Activated CD4-positive, alpha-beta T cell treated with anti-CD3 and anti-CD28 coated beads, Interleukin-2, amount 50 U/mL, for 1 hour (primary cell): ENCODE data around the gene MAGI1.

Experiments
- DNase-seq: peaks from one replicate; pipeline ENCODE4 v3.0.0-alpha.2; 2020

MAGI1 gene

DNA sequence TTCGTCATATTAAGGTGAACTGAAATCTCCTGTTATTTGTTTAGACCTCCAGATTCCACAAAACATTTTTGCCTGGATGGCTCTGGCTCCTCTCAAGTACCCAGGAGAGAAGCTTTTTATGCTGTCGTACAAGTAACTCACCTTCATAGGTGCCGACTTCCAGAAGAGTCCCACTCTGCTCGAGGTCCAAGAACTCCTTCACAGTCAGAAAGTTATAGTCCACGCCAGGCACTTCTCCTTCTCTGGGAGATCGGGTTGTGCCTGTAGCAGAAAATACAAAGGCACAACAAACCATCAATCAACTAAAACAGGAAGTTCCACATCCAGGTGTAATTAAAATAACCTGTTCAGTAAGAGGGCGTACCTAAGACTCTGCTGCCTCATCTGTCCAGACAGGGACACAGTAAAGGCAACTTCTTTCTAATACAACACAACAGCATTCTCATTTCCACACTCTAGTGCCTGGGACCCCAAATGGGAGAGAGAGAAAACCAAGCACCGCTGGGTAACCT lies 545.3 kb downstream of the MAGI1 start:
- DNase-seq, result no peak

DNA sequence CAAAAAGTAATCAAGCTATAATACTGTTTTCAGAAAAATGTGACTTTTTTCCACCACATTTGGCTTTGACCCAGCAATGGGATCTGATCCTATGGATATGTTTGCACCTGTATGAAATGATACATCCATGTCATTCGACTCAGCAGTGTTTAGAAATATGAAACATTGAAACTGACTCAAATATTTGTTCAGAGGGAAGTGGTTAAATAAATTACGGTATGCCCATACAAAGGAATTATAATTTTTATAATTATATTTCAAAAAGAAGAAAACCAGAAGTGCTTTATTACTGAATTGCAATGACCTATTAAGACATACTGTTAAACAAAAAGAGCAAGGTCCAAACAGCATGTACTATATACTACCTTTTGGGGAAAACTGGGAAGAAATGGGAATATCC lies 546.5 kb downstream of the MAGI1 start:
- DNase-seq, result no peak

DNA sequence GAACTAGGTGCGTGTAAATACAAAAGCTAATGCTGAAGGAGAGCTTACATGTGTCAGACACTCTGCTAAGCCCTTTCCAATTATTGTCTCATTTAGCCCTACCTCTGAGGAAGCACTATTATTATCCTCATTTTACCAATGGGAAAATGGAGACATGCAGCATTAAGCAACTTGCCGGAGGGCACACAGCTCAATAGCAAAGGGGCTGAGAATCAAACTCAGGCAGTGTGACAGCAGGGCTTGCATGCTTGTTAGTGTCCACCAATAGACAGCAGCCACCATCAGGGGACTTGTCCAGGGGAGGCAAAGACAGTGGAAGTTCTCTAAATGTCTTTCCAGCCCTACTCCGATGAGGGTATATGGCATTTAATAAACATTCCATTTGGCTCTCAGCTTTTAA lies 548.6 kb downstream of the MAGI1 start:
- no peak for DNase-seq

DNA sequence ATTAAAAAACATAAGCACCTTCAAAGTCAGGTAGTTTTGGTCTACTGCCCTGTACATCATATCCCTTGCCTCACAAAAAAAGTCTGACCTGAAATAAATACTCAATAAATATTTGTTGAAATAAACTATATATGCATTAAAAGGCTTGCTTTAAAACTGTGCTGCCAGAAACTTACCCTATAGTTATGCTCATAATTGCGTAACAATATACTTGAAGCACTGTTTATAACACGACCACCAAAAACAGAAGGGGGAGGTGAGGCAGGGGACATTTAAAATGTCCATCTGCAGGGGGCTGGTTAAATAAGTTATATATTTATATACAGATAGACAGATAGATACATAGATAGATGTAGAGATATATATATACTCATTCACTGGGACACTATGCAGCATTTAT lies 549.5 kb downstream of the MAGI1 start:
- no peak for DNase-seq

DNA sequence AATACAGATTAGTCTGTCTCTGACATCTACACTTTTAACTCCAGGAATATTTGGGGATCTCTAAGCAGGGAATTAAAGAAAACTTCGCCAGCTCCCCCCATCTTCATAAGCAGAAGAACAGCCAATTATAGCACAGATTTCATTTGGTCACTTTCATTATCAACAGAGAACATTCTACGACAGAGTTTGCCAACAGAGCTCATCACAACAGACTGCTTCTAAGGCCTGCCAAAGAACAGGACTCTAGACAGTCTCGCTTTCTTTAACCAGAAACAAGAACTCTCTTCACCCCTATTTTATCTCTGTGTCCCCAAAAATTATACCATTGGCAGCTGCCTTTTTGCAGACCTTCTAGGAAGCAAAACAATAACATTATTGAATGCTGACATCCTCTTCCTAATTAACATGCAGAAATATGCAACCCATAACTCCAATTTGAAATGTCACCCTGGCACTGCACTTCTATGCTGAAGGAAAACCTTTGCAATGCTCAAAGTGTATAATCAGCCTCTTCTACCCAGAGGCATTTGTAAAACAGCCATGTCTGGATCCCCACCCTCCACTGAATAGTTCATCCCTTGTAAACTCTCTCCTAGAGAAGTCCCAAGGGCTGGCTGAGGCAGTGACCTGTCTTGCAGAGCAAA lies 552.8 kb downstream of the MAGI1 start:
- no peak for DNase-seq

DNA sequence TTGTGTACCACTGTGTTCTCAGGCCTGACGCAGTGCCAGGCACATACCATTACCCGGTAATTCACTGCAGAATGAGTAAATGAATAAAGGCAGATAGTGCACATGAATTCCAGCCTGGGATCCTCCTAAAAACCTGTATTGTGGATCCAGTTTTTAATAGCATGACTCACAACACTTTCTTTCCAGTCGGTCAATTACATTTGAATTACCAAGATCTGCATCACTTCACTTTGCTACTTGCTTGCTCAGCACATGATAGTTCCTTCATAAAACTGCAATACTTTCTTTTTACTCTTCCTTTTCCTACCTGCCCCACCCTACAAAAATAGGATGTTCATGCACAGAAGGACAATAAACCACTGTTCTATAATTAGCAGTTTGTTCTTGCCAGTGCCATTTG lies 553.8 kb downstream of the MAGI1 start:
- no peak for DNase-seq

DNA sequence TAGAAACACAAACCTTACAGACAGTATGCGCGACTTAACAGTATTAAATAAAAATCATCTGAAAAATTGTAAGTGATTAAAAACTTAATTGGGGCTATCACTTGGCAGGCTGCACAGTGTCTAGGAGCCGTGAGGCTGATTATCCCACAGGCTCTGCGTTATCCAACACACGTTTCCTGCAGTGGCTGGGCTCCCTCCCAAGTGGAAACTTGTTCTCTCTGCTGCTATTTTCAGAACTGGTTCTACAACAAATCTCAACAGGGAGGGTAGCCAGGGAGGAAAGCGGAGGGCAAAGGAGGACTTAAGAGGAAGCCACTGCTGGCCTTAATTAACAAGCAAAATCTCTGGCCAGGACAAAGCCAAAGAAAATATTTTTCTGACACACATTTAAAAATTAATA lies 555.2 kb downstream of the MAGI1 start:
- no peak for DNase-seq

DNA sequence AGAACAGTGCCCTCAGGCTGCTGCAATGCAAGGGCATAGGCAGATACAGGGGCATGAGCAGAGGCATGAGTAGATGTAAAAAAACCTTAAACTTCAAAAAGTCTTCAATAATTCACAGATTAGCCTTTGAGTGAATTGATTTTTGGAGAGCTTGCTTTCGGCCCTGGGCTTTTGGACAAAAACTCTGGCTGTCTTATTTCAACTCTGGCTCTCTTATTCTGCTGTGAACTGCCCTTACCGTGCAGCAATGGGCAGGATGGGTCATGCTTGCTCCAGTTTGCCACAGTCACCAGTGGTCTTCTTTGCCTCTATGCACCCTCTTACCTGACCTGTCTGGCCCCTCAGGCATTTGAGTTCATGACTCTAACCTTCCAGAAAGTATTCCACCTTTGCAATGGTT lies 555.7 kb downstream of the MAGI1 start:
- no peak for DNase-seq

DNA sequence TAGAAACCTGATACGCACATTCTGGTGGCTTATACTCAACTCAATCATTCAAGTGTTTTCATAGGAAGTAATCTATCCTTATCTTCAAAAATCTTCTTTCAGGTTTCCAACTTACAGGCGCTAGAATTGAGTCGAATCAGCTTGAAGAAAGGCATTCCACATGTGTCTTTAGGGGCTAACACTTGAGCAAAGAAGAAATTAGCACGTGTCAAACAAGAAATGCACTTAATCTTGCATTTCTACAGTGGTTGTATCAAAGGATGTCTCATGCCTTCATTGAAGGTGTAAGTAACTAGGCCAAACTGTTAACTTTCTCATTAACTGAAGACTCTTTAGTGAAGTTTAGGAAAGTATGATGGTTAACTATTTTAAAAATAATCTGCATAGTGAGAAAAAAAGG lies 557.6 kb downstream of the MAGI1 start:
- DNase-seq, result no peak

DNA sequence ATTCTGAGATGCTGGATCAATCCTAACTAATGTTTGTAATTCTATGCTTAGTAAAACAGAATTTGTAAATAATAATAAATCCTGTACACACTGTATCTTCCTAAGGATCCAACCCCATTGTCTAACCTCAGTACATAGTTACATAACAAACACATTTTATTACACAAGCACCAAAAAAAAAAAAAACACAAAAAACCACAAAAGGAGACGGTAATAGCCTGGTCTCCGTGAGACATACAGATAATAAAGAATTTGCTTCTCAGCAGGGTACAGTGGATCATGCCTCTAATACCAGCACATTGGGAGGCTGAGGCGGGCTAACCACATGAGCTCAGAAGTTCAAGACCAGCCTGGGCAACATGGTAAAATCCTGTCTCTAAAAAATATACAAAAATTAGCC lies 558.7 kb downstream of the MAGI1 start:
- DNase-seq, result no peak

DNA sequence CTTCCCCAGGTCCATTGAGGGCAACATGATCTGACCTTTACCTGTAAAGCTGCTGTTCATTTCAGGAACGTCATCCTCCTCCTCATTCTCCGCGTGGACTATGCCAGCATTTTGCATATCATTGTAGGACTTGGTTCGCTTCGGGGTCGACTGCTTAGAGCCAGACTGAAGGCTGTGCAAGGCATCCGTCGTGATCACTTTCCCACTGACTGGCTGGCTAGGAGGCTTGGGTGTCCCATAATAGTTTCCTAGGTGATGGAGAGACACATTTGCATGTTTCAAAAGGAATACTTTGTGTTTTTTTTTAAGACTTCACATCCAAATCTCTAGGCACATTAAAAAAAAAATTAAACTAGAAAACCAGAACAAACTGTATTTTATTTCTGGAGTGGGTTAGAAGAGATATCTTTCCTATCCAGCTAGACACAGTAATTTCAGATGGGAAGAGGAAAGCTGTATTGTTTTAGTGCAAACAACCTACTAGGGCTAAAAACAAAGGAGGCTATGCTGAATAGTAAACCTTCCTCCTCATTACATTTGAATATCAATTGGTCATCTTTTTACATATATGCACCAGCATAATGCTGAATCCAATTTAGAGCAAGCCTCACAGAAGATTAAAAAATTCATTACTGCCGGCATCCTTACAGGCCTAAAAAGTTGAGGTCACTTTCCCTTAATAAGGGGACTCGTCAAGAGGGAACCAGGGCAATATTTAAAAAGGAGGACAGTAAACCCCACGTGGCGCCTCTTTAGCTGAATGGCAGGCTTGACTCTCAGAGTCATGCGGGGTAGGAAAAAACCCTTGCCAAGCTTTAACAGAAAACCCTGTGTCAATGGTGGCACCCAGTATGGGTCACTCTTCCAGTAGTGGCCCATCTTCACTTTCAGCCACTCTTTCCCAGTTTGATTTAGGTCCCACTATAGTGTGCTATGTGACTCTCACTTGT lies 559.9 kb downstream of the MAGI1 start:
- no peak for DNase-seq

DNA sequence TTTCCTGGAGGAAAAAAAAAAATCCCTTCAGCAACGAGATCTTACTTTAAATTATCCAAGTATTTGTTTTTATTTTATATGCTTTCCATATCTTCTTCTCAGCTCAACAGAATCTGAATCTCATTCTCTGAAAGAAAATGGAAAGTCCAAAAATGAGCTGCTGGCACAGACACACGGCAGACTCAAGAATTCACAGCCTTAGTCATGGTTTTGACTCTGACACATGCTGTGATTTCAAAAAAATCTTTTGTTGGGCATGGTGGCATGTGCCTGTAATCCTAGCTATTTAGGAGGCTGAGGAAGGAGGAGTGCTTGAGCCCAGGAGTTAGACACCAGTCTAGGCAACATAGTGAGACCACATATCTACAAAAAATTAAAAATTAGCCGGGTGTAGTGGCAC lies 565.0 kb downstream of the MAGI1 start:
- DNase-seq, result no peak

DNA sequence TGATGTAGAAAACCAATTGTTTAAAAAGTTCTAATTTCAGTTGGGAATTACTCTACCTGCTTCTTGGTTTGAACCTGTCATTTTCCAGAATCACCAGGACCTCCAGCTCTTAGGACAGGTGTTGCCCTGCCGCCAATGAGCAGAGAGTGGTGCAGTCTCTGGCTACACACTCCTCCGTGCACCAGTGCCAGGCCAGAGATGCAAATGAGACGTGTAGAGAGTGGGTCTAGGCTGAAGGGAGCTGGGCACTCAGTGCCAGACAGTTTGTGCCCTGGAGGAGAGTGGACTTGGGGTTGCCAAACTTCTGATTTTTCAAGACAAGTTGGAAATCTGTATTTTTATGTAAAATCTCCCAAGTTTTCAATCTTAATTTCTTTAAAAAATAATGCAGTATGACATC lies 566.2 kb downstream of the MAGI1 start:
- DNase-seq, result no peak

DNA sequence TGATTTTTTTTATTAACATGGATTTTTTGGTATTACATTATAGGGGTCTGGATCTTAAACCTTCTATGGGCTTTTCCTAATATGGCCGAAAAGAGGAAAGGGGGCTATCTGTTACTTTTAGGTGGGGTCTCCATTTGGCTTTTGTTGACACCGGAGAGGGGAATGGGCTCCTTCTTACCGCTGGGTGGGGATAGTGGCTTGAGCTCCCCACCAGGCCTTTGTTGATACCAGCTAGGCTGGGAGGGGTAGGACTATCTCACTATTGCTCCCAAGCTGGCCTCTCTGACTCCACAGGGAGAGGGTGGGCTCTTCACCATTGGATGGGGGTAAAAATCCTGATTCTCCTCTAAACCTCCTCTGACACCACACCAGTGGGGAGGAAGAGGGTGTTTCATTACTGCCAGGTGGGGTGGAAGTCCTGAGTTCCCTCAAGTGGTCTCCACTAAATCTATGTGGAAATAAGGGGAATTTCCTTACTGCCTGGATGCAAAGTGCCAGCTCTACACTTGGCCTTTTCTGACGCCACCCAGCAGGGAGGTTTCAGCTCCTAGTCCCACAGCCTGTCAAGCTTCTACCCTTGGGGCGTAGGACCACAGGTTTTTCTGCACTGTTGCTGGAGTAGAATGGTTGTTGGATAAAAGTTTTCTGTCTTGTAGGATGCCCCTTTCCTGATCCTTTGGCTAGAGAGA lies 572.3 kb downstream of the MAGI1 start:
- no peak for DNase-seq

DNA sequence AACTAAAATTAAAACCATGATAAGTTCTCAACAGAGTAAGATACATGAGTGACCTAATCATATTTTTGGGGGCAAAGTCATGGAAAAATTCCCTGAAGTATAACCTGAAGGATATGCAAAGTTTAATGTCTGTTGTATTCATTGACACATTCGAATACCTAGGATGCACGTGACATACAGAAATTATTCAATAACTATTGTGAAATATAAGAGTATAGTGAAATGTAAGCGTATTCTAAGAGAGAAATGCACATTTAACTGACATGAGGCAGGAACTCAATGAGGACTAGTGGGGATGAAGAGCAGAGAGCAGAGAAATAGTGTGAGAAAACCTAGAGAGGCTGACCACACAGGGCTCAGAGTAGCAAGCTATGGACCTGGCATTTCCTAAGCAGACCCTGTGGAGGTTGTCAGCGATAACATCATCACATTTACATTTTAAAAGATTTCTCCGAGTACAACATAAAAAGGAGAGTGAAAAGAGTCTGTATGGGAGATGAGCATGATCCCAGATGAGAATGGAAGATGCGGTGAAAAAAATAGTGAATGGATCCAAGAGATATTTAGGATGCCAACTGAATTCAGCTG lies 588.8 kb downstream of the MAGI1 start:
- no peak for DNase-seq

DNA sequence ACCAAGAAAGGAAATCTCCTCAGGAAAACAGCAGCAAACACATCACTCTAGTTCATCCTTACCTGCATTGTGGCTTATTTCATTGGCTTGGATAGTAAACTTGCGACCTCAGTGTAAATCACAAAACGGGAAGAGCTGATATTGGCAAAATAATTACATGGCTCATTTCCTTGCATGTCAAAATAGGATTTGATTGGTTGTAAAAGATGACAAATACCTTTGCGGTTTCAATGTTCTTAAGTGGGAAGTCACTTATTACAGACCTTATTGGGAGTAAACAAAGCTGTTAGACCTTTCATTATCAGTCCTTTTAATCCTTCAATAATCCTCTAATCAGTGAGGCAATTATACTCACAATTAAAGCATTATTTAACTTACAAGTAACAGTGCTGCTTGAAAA lies 590.6 kb downstream of the MAGI1 start:
- no peak for DNase-seq

DNA sequence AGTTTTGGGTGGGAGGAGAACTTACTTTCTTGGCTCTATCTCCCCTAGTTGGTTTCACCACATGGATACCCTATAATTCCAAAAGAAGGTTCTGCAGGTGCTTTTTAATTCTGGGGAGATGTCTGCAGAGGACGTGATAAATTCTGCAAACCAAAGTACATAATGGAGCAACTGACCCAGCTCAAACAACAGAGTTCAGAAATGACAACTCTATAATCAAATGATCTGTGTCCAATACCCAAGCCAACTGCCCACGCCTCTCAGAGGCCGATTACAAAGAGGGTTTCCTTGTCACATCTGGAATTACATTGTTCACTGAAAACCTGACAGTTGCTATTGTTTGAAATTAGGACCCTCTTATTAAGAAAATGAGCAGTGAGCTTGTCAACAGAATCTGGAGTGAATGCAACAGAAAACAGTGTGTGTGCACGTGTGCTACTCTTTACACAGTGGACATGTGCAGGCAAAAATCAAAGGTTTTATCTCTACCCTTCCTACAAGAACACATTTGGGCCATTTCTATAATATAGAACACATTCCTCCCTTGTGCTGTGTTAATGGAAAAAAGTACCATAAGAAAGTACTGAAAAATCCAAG lies 593.0 kb downstream of the MAGI1 start:
- no peak for DNase-seq

DNA sequence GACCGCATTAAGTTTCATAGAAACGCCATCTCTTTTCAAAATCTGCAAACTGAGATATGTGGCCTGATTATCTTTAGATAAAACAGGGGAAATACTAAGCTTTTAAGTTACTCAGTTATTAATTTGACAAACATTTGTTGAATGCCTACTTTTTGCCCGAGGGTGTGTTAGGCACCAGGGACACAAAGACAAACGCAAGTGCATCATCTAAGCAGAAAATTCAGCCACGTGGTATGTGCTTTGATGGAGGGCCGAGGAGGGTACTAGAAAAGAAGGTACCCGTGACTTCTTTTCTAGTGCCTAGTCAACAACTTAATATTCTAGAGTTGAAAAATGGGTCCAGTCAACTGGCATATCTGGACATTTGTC lies 594.3 kb downstream of the MAGI1 start:
- no peak for DNase-seq

DNA sequence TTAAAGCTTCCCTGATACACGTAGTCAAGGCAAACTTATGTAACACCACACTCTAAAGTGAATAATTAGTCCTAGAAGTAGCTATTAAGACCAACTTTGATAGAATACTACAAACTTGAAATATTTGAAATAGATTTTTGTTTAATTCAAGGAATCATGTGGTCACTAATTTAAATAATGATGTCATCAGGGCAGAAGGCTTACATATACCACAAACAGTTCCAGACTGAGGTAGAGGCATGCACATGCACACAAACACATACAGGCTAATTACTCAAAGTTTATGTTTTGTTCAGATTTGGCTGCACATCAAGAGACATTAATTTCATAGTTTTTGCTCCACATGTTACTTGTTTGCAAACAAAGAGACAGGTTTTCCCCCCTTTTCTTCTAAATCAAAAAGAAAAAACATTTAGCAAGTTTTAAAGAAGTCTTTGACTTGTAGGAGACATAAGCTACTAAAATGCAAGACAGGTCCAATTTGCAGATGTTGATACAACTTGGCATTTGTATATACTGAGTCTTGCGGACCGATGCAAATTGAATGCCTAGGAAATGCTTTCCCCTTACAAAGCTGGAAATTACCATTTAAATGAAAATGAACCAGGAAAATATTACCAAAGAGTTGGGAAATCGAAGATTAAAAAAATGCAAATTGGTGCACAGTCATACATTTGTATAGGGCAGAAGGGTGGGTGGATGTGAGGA lies 594.8 kb downstream of the MAGI1 start:
- no peak for DNase-seq

DNA sequence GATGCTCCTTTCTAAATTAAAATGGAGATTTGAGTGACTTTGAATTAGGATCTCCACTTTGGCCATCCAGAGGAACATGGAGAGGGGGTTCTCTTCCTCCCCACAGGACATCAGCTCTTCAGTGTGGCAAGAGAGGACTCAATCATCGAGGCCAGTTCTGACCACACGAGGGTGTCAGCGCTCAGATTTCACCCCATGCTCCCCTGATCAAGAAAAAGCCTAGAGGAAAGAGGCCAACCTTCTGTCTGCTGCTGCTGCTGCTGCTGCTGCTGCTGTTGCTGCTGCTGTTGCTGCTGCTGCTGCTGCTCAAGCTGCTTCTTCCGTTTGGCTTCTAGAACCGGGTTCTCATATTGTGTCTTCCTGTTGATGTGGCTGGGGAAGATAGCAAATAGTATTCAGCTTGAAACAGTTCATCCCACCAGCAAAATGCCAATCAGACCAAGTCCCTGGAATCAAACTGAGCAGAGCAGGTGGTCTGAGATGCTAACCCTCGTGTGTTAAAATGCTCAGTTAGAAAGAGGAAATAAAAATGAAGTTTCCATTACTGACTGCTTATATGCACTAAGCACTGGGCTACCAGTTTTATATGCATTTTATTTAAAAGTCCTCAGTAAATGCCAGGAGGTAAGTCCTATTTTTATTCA lies 599.0 kb downstream of the MAGI1 start:
- DNase-seq, result no peak

DNA sequence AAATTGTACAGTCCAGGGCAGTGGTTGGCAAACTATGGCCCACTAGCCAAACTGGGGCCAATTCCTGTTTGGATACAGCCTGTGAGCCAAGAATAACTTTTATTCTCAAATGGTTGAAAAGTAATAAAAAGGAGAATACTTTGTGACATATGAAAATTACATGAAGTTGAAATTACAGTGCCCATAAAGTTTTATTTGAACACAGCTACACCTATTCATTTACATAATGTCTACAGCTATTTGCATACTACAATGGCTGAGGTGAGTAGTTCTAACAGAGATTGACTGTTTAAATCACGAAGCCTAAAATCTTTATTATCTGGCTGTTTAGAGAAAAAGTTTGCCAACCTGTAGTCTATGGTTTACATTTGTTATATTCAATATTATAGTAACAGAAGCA lies 600.1 kb downstream of the MAGI1 start:
- DNase-seq, result no peak

DNA sequence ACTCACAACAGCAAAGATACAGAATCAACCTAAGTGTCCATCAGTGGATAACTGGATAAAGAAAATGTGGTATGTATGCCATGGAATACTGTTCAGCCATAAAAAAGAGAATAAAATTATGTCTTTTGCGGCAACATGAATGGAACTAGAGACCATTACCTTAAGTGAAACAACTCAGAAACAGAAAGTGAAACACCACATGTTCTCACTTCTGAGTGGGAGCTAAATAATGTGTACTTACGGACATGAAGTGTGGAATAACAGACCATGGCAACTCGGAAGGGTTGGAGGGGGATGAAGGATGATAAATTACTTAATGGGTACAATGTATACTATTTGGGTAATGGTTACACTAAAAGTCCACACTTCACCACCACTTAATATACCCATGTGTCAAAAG lies 600.6 kb downstream of the MAGI1 start:
- DNase-seq, result no peak
